Measurements from ENCODE around the gene ARFRP1. TPM values are rescaled to one million over a fixed set of nuclear protein-coding genes. Genes with fewer than 3 reads are reported as not detected.

The ARFRP1 gene
- total and polyA plus RNA-seq, 2 of the 4 experiments (the other 2 are of a cell fraction): 25.3 to 36.6 TPM

DNA sequence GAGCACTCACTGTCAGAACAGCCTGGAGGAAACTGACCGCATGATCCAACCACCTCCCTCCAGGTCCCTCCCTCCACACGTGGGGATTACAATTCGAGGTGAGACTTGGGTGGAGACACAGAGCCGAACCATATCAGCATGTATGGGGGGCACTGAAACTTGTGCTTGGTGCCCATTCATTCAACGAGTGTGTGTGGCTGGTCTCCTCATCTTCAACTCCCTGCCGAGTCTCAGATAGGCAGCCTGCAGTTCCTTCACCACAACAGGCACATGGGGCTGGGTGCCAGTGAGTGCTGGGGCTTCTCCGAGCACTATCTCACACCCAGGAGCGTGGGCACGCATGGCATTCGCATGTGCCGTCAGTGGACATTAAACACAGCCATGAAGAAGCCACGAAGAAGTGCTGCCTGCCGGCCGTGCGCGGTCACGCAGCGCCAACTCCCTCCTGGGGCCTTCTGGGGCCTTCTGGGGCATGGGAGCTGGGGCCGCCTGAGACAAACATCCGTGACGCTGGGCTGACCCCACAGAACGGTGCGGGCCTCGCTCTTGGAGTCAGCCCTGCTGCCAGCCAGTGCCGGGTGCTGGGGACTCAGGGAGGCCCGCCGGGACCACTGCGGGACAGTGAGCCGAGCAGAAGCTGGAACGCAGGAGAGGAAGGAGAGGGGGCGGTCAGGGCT is 50.4 kb downstream of the ARFRP1 start:
- Histone ChIP-seq H3K23ac (ENCODE audit: low read depth, low read length) (0 out of 2 replicates have a peak overlapping the region, but pooled peaks have one; percentile 52), H3K56ac (ENCODE audit: extremely low read depth, insufficient read depth, low read length) (peak overlapping the region; percentile 56; the same call in 1 of the 2 replicates), H3K9ac (ENCODE audit: low read depth, low read length) (peak overlapping the region; percentile 80), H3K14ac (replicated peaks; ENCODE audit: low read depth, low read length) (peak overlapping the region; percentile 88), H2BK120ac (ENCODE audit: low read depth, low read length) (0 out of 2 replicates have a peak overlapping the region, but pooled peaks have one; percentile 29), H2BK15ac (ENCODE audit: low read depth, low read length) (no peak overlapping the region; the same call in 2 of the 3 replicates), H3K36me3 (ENCODE audit: control insufficient read depth, insufficient read depth, low read length) (peaks cover 13% of the 10 kb centered on the region; the same call in 1 of the 2 replicates), H3K79me1 (ENCODE audit: low read depth in 1 of 2, low read length in 2 of 2) (peaks cover 15 to 37% of the 10 kb centered on the region in 2 experiments), H3K4me2 (ENCODE audit: low read depth, low read length) (peak overlapping the region; percentile 70), H4K20me1 (ENCODE audit: insufficient read depth, low read length) (peaks cover 3% of the 10 kb centered on the region; the same call in 1 of the 2 replicates), H3K9me3 (ENCODE audit: control insufficient read depth, insufficient read depth, low read length) (no peaks in the 10 kb centered on the region), H3K27me3 (ENCODE audit: control insufficient read depth, insufficient read depth, low read length) (no peaks in the 10 kb centered on the region), H4K5ac (ENCODE audit: low read depth, low read length) (peak overlapping the region; percentile 81), H2AFZ (replicated peaks; ENCODE audit: low read length, poor library complexity) (peak overlapping the region; percentile 98), H2BK5ac (ENCODE audit: low read depth, low read length, poor library complexity, severe bottlenecking) (peak overlapping the region; percentile 84), H2BK20ac (ENCODE audit: low read depth, low read length) (no peak overlapping the region), H4K8ac (ENCODE audit: low read depth in 2 of 2, low read length in 2 of 2) (peak overlapping the region; percentile 64 to 96), H2AK9ac (replicated peaks; ENCODE audit: low read depth, low read length, poor library complexity) (peak overlapping the region; percentile 70), H3K4me1 (ENCODE audit: control insufficient read depth, insufficient read depth, low read length) (peaks cover 13% of the 10 kb centered on the region), H3K9me1 (ENCODE audit: insufficient read depth, low read length) (0 out of 2 replicates have a peak, but pooled peaks cover 12% of the 10 kb centered on the region), H2AK5ac (ENCODE audit: low read depth, low read length) (peak overlapping the region; percentile 90), H3K4ac (ENCODE audit: low read depth, low read length) (peak overlapping the region; percentile 79), H3K27ac (ENCODE audit: insufficient read depth, low read length) (peak overlapping the region; percentile 92), H3K18ac (ENCODE audit: low read depth, low read length) (no peak overlapping the region), H4K91ac (ENCODE audit: insufficient read depth, low read depth, low read length) (peak overlapping the region; percentile 72), H3K4me3 (ENCODE audit: insufficient read depth, low read depth, low read length) (peak overlapping the region; percentile 85)
- ChIA-PET CTCF (no interaction called here), POLR2A (ENCODE audit: unreplicated experiment) (no interaction called here)
- WGBS, 2 experiments (ENCODE audit: extremely low coverage in 2 of 2, insufficient read length in 1 of 2): 36% methylated on average over 13 of the region's 31 CpGs; no CpG with 5 or more reads in 1 of the 2 experiments
- intact Hi-C loops (cut with micrococcal nuclease) (loop anchor here (10.0 kb wide), 1 partner anchor 123 kb away; the partner anchor contains the start of gene PTK6), dilution Hi-C loops (cut with HindIII; ENCODE audit: low sequenced_read_pairs, unreplicated experiment) (no loop called here), in situ Hi-C loops (cut with MboI; ENCODE audit: low sequenced_read_pairs) (no loop called here)
- DNase-seq (no peak), ATAC-seq (ENCODE audit: low read depth) (no peak; the same call in 1 of the 2 replicates)
- BruUV-seq (replicated peaks): no TSS peak
- TF ChIP-seq CHD1 (IDR thresholded peaks at IDR 0.05; ENCODE audit: low read depth, low read length): no peak
- no peak for TF ChIP-seq NFE2L2 (IDR thresholded peaks at IDR 0.05; ENCODE audit: low read depth, low read length)
- TF ChIP-seq, protein P1, sequence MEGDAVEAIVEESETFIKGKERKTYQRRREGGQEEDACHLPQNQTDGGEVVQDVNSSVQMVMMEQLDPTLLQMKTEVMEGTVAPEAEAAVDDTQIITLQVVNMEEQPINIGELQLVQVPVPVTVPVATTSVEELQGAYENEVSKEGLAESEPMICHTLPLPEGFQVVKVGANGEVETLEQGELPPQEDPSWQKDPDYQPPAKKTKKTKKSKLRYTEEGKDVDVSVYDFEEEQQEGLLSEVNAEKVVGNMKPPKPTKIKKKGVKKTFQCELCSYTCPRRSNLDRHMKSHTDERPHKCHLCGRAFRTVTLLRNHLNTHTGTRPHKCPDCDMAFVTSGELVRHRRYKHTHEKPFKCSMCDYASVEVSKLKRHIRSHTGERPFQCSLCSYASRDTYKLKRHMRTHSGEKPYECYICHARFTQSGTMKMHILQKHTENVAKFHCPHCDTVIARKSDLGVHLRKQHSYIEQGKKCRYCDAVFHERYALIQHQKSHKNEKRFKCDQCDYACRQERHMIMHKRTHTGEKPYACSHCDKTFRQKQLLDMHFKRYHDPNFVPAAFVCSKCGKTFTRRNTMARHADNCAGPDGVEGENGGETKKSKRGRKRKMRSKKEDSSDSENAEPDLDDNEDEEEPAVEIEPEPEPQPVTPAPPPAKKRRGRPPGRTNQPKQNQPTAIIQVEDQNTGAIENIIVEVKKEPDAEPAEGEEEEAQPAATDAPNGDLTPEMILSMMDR (conservative IDR thresholded peaks at IDR 0.05; ENCODE audit: low read depth, low read length): no peak
- no peak for TF ChIP-seq MAFK (IDR thresholded peaks at IDR 0.05; ENCODE audit: low read depth, low read length)
- no peak for TF ChIP-seq SMC3 (IDR thresholded peaks at IDR 0.05; ENCODE audit: low read depth, low read length)
- TF ChIP-seq, protein P2, sequence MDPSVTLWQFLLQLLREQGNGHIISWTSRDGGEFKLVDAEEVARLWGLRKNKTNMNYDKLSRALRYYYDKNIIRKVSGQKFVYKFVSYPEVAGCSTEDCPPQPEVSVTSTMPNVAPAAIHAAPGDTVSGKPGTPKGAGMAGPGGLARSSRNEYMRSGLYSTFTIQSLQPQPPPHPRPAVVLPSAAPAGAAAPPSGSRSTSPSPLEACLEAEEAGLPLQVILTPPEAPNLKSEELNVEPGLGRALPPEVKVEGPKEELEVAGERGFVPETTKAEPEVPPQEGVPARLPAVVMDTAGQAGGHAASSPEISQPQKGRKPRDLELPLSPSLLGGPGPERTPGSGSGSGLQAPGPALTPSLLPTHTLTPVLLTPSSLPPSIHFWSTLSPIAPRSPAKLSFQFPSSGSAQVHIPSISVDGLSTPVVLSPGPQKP (IDR thresholded peaks at IDR 0.05; ENCODE audit: borderline replicate concordance, low read depth, low read length): no peak
- no peak for TF ChIP-seq RFX5 (IDR thresholded peaks at IDR 0.05; ENCODE audit: low read depth, low read length)
- TF ChIP-seq POLR2A (IDR thresholded peaks at IDR 0.05; ENCODE audit: low read depth, low read length): no peak
- TF ChIP-seq, protein P3, sequence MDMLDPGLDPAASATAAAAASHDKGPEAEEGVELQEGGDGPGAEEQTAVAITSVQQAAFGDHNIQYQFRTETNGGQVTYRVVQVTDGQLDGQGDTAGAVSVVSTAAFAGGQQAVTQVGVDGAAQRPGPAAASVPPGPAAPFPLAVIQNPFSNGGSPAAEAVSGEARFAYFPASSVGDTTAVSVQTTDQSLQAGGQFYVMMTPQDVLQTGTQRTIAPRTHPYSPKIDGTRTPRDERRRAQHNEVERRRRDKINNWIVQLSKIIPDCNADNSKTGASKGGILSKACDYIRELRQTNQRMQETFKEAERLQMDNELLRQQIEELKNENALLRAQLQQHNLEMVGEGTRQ (IDR thresholded peaks at IDR 0.05; ENCODE audit: low read depth, low read length): no peak
- TF ChIP-seq FOS (IDR thresholded peaks at IDR 0.05; ENCODE audit: low read depth, low read length): no peak
- TF ChIP-seq CEBPB (IDR thresholded peaks at IDR 0.05; ENCODE audit: low read depth, low read length): no peak
- TF ChIP-seq MXI1 (IDR thresholded peaks at IDR 0.05; ENCODE audit: borderline replicate concordance, low read depth, low read length): no peak
- TF ChIP-seq BHLHE40 (IDR thresholded peaks at IDR 0.05; ENCODE audit: low read depth, low read length): no peak
- no peak for TF ChIP-seq RAD21 (IDR thresholded peaks at IDR 0.05; ENCODE audit: low read length)
- TF ChIP-seq RCOR1 (IDR thresholded peaks at IDR 0.05; ENCODE audit: insufficient replicate concordance, low read length): no peak
